ENCODE results near the gene SNRK.

SNRK gene

DNA sequence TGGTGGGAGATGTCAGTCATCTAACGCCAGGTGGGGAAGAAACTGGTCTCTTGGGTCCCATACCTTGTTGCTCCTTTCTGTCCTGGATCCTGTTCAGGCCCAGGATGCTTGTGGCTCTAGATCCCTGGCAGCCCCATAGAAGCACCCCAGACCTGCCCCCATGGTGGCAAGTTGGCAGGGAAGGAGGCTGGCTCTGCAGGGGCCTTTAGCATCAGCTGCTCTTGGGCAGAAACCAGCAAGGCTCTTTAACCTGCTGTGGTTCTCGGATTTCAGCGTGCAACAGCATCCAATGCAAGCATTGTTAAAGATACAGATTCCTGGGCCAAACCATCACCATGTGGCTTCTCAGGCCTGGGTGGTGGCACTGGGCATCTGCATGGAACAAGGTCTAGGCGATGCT, 75.8 kb downstream of the SNRK start:
- no peak for FAIRE-seq
- TF ChIP-seq PAX5 (IDR thresholded peaks at IDR 0.05; ENCODE audit: insufficient read depth, low read length, severe bottlenecking) (no peak), TAF1 (IDR thresholded peaks at IDR 0.05; ENCODE audit: low read depth, low read length) (no peak), POLR2AphosphoS5 (IDR thresholded peaks at IDR 0.05; ENCODE audit: low read depth, low read length) (no peak), POU2F2 (IDR thresholded peaks at IDR 0.05; ENCODE audit: low read depth, low read length) (no peak), SPI1 (IDR thresholded peaks at IDR 0.05; ENCODE audit: low read depth, low read length) (no peak), POLR2A (IDR thresholded peaks at IDR 0.05; ENCODE audit: low read depth, low read length) (no peak)

GRCh38 chr3:43362961-43363360, 76.6 kb downstream of the SNRK start:
- FAIRE-seq (no peak), DNase-seq (ENCODE audit: insufficient read length, low spot score) (no peak)
- TF ChIP-seq POLR2A (IDR thresholded peaks at IDR 0.05; ENCODE audit: low read depth, low read length), result no peak
- TF ChIP-seq SPI1 (IDR thresholded peaks at IDR 0.05; ENCODE audit: low read depth, low read length), result no peak
- no peak for TF ChIP-seq POLR2AphosphoS5 (IDR thresholded peaks at IDR 0.05; ENCODE audit: low read depth, low read length)
- TF ChIP-seq POU2F2 (IDR thresholded peaks at IDR 0.05; ENCODE audit: low read depth, low read length), result no peak
- no peak for TF ChIP-seq TAF1 (IDR thresholded peaks at IDR 0.05; ENCODE audit: low read depth, low read length)
- TF ChIP-seq PAX5 (IDR thresholded peaks at IDR 0.05; ENCODE audit: insufficient read depth, low read length, severe bottlenecking), result no peak

More for the DNA sequence above, 75.8 kb downstream of the SNRK start:
- DNase-seq (ENCODE audit: insufficient read length, low spot score), result no peak

- DNase-seq (ENCODE audit: insufficient read length, low spot score) (no peak), FAIRE-seq (no peak)
- no peak for TF ChIP-seq POU2F2 (IDR thresholded peaks at IDR 0.05; ENCODE audit: low read depth, low read length)
- no peak for TF ChIP-seq SPI1 (IDR thresholded peaks at IDR 0.05; ENCODE audit: low read depth, low read length)
- no peak for TF ChIP-seq PAX5 (IDR thresholded peaks at IDR 0.05; ENCODE audit: insufficient read depth, low read length, severe bottlenecking)
- no peak for TF ChIP-seq TAF1 (IDR thresholded peaks at IDR 0.05; ENCODE audit: low read depth, low read length)
- TF ChIP-seq POLR2A (IDR thresholded peaks at IDR 0.05; ENCODE audit: low read depth, low read length), result no peak
- TF ChIP-seq POLR2AphosphoS5 (IDR thresholded peaks at IDR 0.05; ENCODE audit: low read depth, low read length), result no peak
These were observed 77.4 kb downstream of the SNRK start for GRCh38 chr3:43363621-43364266.

DNA sequence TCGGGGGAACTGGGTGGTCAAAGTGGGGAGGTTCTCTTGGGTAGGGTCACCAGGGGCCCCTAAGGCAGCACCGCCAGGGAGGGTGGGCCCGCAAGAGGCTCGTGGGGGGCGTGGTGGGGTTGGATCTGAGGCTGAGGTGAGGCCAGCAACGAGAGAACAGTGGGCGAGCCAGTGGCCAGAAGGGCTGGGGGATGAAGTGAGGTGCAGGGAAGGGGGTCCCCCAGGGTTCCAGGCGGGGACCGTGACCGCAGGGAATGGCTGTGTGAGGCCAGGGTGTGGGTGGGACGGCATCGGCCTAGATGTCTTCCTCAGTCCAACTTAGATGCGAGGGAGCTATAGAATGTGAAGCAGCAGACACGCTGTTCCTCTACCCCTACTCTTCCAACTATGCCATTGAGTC, 78.2 kb downstream of the SNRK start:
- FAIRE-seq (no peak), DNase-seq (ENCODE audit: insufficient read length, low spot score) (no peak)
- no peak for TF ChIP-seq POU2F2 (IDR thresholded peaks at IDR 0.05; ENCODE audit: low read depth, low read length)
- TF ChIP-seq PAX5 (IDR thresholded peaks at IDR 0.05; ENCODE audit: insufficient read depth, low read length, severe bottlenecking), result no peak
- no peak for TF ChIP-seq POLR2A (IDR thresholded peaks at IDR 0.05; ENCODE audit: low read depth, low read length)
- TF ChIP-seq SPI1 (IDR thresholded peaks at IDR 0.05; ENCODE audit: low read depth, low read length), result no peak
- no peak for TF ChIP-seq TAF1 (IDR thresholded peaks at IDR 0.05; ENCODE audit: low read depth, low read length)
- no peak for TF ChIP-seq POLR2AphosphoS5 (IDR thresholded peaks at IDR 0.05; ENCODE audit: low read depth, low read length)

GRCh38 chr3:43364926-43365325, 78.6 kb downstream of the SNRK start:
- no peak for FAIRE-seq
- TF ChIP-seq POLR2AphosphoS5 (IDR thresholded peaks at IDR 0.05; ENCODE audit: low read depth, low read length) (no peak), TAF1 (IDR thresholded peaks at IDR 0.05; ENCODE audit: low read depth, low read length) (no peak), POU2F2 (IDR thresholded peaks at IDR 0.05; ENCODE audit: low read depth, low read length) (no peak), POLR2A (IDR thresholded peaks at IDR 0.05; ENCODE audit: low read depth, low read length) (no peak)
- no peak for DNase-seq (ENCODE audit: insufficient read length, low spot score)

- no peak for DNase-seq (ENCODE audit: insufficient read length, low spot score)
- TF ChIP-seq PAX5 (IDR thresholded peaks at IDR 0.05; ENCODE audit: insufficient read depth, low read length, severe bottlenecking), result no peak
- no peak for TF ChIP-seq SPI1 (IDR thresholded peaks at IDR 0.05; ENCODE audit: low read depth, low read length)
- no peak for TF ChIP-seq POLR2AphosphoS5 (IDR thresholded peaks at IDR 0.05; ENCODE audit: low read depth, low read length)
- TF ChIP-seq POLR2A (IDR thresholded peaks at IDR 0.05; ENCODE audit: low read depth, low read length), result no peak
- no peak for TF ChIP-seq TAF1 (IDR thresholded peaks at IDR 0.05; ENCODE audit: low read depth, low read length)
- no peak for TF ChIP-seq POU2F2 (IDR thresholded peaks at IDR 0.05; ENCODE audit: low read depth, low read length)
- no peak for FAIRE-seq
These were observed 79.4 kb downstream of the SNRK start for GRCh38 chr3:43365601-43366305.

GRCh38 chr3:43366481-43366880, 80.1 kb downstream of the SNRK start:
- DNase-seq (ENCODE audit: insufficient read length, low spot score), result no peak
- TF ChIP-seq TAF1 (IDR thresholded peaks at IDR 0.05; ENCODE audit: low read depth, low read length), result no peak
- TF ChIP-seq POU2F2 (IDR thresholded peaks at IDR 0.05; ENCODE audit: low read depth, low read length), result no peak
- no peak for TF ChIP-seq POLR2AphosphoS5 (IDR thresholded peaks at IDR 0.05; ENCODE audit: low read depth, low read length)
- TF ChIP-seq PAX5 (IDR thresholded peaks at IDR 0.05; ENCODE audit: insufficient read depth, low read length, severe bottlenecking), result no peak
- no peak for TF ChIP-seq POLR2A (IDR thresholded peaks at IDR 0.05; ENCODE audit: low read depth, low read length)
- no peak for TF ChIP-seq SPI1 (IDR thresholded peaks at IDR 0.05; ENCODE audit: low read depth, low read length)
- no peak for FAIRE-seq

GRCh38 chr3:43366885-43367284, 80.5 kb downstream of the SNRK start:
- FAIRE-seq (no peak), DNase-seq (ENCODE audit: insufficient read length, low spot score) (no peak)
- TF ChIP-seq POU2F2 (IDR thresholded peaks at IDR 0.05; ENCODE audit: low read depth, low read length) (no peak), POLR2A (IDR thresholded peaks at IDR 0.05; ENCODE audit: low read depth, low read length) (no peak), SPI1 (IDR thresholded peaks at IDR 0.05; ENCODE audit: low read depth, low read length) (no peak)

GRCh38 chr3:43369404-43370292, 83.3 kb downstream of the SNRK start:
- no peak for FAIRE-seq
- TF ChIP-seq POU2F2 (IDR thresholded peaks at IDR 0.05; ENCODE audit: low read depth, low read length), result no peak
- no peak for DNase-seq (ENCODE audit: insufficient read length, low spot score)
